ENCODE measurements around the gene ACTRT2.

GRCh38 chr1:2984399-2985061 is 36.7 kb upstream of the ACTRT2 start:
- TF ChIP-seq CREB1 (IDR thresholded peaks at IDR 0.05; ENCODE audit: low read depth) (no peak), FOXM1 (IDR thresholded peaks at IDR 0.05; ENCODE audit: low read depth, low read length) (no peak), YBX1 (IDR thresholded peaks at IDR 0.05) (no peak), SUZ12 (IDR thresholded peaks at IDR 0.05; ENCODE audit: unreplicated experiment) (no peak), CTCF (IDR thresholded peaks at IDR 0.05 in 2 of 3, conservative IDR thresholded peaks at IDR 0.05 in 1 of 3; ENCODE audit: control insufficient read depth in 2 of 3, extremely low read depth in 1 of 3, insufficient read depth in 1 of 3, low read depth in 3 of 3, low read length in 3 of 3) (no peak), ZNF24 (IDR thresholded peaks at IDR 0.05) (no peak), BACH1 (IDR thresholded peaks at IDR 0.05; ENCODE audit: borderline replicate concordance) (no peak), MTA3 (IDR thresholded peaks at IDR 0.05; ENCODE audit: borderline replicate concordance, low read length) (no peak), RCOR1 (conservative IDR thresholded peaks at IDR 0.05; ENCODE audit: low read depth, low read length) (no peak), CREM (IDR thresholded peaks at IDR 0.05; ENCODE audit: low read depth) (no peak), BCL11A (IDR thresholded peaks at IDR 0.05; ENCODE audit: low read depth, low read length) (no peak), BRCA1 (IDR thresholded peaks at IDR 0.05; ENCODE audit: low read depth, low read length) (no peak)

Measured in GM12878 (cell line).